ENCODE data around the gene SAC3D1. TPM values are rescaled to one million over a fixed set of nuclear protein-coding genes. Genes with fewer than 3 reads are reported as not detected.

Gene SAC3D1
- total and polyA plus RNA-seq, 2 of the 8 experiments (the other 6 are each of a cell fraction or from before 2014, with no cell fraction given): 19.4 to 25.8 TPM

DNA sequence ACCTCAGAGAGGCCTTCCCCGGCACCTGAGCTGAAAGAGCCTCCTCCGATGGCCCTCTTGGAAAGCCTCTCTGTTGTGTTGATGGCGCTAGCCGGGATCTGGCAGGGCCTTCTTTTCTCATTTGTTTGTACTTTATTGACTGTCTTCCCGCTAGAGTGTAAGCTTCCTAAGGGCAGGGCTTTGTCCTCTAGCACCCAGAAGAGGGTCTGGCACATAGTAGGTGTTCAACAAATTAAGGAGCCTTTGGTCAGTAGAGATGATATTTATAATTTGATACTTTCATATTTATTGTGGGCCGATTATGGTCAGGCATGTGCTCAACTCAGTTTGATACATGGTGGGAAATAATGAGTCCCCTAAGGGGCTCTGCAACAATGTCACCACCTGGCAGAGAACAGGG, 23.1 kb upstream of the SAC3D1 start:
- Histone ChIP-seq H4K8ac (ENCODE audit: extremely low read depth, insufficient read depth, low read length) (no peak overlapping the region), H3K14ac (ENCODE audit: insufficient read length) (no peak overlapping the region), H4K20me1 (replicated peaks in 1 of 2; ENCODE audit: control insufficient read depth in 1 of 2, insufficient read depth in 2 of 2, low read length in 2 of 2) (peaks cover 3 to 8% of the 10 kb centered on the region in 2 experiments), H3K9ac (replicated peaks in 1 of 4; ENCODE audit: extremely low read depth in 1 of 4, low read depth in 3 of 4, low read length in 3 of 4) (no peak overlapping the region), H2BK12ac (ENCODE audit: low read depth, low read length) (no peak overlapping the region), H2AK5ac (ENCODE audit: low read depth, low read length) (no peak overlapping the region), H3K18ac (ENCODE audit: extremely low read depth, low read length) (no peak overlapping the region), H3K27ac (ENCODE audit: low read depth, low read length) (no peak overlapping the region), H3K79me2 (ENCODE audit: control insufficient read depth in 1 of 2, insufficient read depth in 2 of 2, low read length in 2 of 2) (peaks cover 0 to 10% of the 10 kb centered on the region in 2 experiments; a peak in 1 of 4 replicates), H3K56ac (replicated peaks; ENCODE audit: insufficient read length, low read depth, low read length) (no peak overlapping the region), H3K79me1 (ENCODE audit: low read depth, low read length) (no peaks in the 10 kb centered on the region), H2BK5ac (ENCODE audit: low read depth, low read length) (no peak overlapping the region), H2BK20ac (ENCODE audit: low read length) (no peak overlapping the region), H4K5ac (ENCODE audit: insufficient read length, low read depth, low read length) (no peak overlapping the region), H3K36me3 (ENCODE audit: control insufficient read depth in 2 of 4, insufficient read depth in 4 of 4, low read length in 3 of 4) (peaks cover 3 to 28% (median 18%) of the 10 kb centered on the region in 4 experiments; a peak in 6 of 8 replicates), H3K4ac (replicated peaks; ENCODE audit: insufficient read length, low read depth, low read length) (no peak overlapping the region), H2BK15ac (ENCODE audit: low read length) (no peak overlapping the region), H3K4me3 (ENCODE audit: extremely low read depth in 1 of 4, insufficient read depth in 2 of 4, low read depth in 3 of 4, low read length in 4 of 4) (no peak overlapping the region), H2BK120ac (replicated peaks; ENCODE audit: low read depth, low read length) (no peak overlapping the region), H4K91ac (replicated peaks; ENCODE audit: insufficient read length, low read length) (no peak overlapping the region), H3K4me2 (ENCODE audit: insufficient read depth in 1 of 2, low read depth in 2 of 2, low read length in 2 of 2) (no peak overlapping the region), H3K23me2 (ENCODE audit: low read depth, low read length) (peaks cover 2% of the 10 kb centered on the region; the same call in 1 of the 2 replicates), H3K9me3 (ENCODE audit: insufficient read depth in 2 of 2, low read depth in 1 of 2, low read length in 1 of 2) (no peaks in the 10 kb centered on the region), H2AFZ (ENCODE audit: low read length) (no peak overlapping the region), H3K27me3 (replicated peaks in 1 of 4; ENCODE audit: control insufficient read depth in 3 of 4, extremely low read depth in 1 of 4, insufficient read depth in 3 of 4, low read length in 3 of 4) (no peaks in the 10 kb centered on the region), H3K4me1 (replicated peaks in 1 of 4; ENCODE audit: control insufficient read depth in 3 of 4, insufficient read depth in 4 of 4, low read length in 3 of 4) (peaks cover 0 to 6% (median under 1%) of the 10 kb centered on the region in 4 experiments; a peak in 4 of 7 replicates), H3K23ac (ENCODE audit: insufficient read length) (no peak overlapping the region)
- no peak for FAIRE-seq
- POLR2A ChIA-PET (ENCODE audit: partially characterized antibody): interaction anchor here (1.5 kb wide), 1 partner anchor 65 kb away, joined by 4 read pairs; no protein-coding TSS in a partner anchor
- 94% methylated on average over 6 of the region's 6 CpGs; no CpG with 5 or more reads in 1 of the 2 experiments for WGBS, 2 experiments (ENCODE audit: extremely low coverage in 1 of 2, insufficient coverage in 1 of 2, insufficient read length in 1 of 2, insufficient replicate concordance in 2 of 2, low coverage in 1 of 2, low lambda C conversion rate in 2 of 2, missing lambda C conversion rate in 1 of 2)
- CTCF ChIA-PET (ENCODE audit: partially characterized antibody): interaction anchor here (1.1 to 2.3 kb wide), 9 partner anchors 9 to 149 kb away, joined by 3 to 8 read pairs (median 4); partner anchors contain the start of genes BATF2 and SNX15
- DNase-seq (ENCODE audit: low read depth in 1 of 2, low spot score in 2 of 2): no peak
- TF ChIP-seq KDM1A (IDR thresholded peaks at IDR 0.05; ENCODE audit: borderline replicate concordance, low read length) (no peak), TBP (IDR thresholded peaks at IDR 0.05; ENCODE audit: low read depth, low read length) (no peak), POLR2AphosphoS5 (IDR thresholded peaks at IDR 0.05; ENCODE audit: low read depth, low read length) (no peak), RFX5 (IDR thresholded peaks at IDR 0.05; ENCODE audit: borderline replicate concordance, low read depth, low read length) (no peak), ZNF274 (IDR thresholded peaks at IDR 0.05; ENCODE audit: borderline replicate concordance, extremely low read depth, low read length) (no peak), PHF8 (conservative IDR thresholded peaks at IDR 0.05; ENCODE audit: low read depth, low read length) (no peak), YY1 (IDR thresholded peaks at IDR 0.05; ENCODE audit: low read depth, low read length) (no peak), SRF (IDR thresholded peaks at IDR 0.05; ENCODE audit: low read depth, low read length) (no peak), KDM4A (IDR thresholded peaks at IDR 0.05; ENCODE audit: low read depth, low read length, severe bottlenecking) (no peak), HDAC2 (IDR thresholded peaks at IDR 0.05; ENCODE audit: borderline replicate concordance in 1 of 2, low read depth in 2 of 2, low read length in 2 of 2) (no peak), ATF2 (IDR thresholded peaks at IDR 0.05; ENCODE audit: low read length) (no peak), CBX8 (IDR thresholded peaks at IDR 0.05; ENCODE audit: borderline replicate concordance, low read depth, low read length) (no peak)
